ENCODE data around the gene AQP1.

DNA sequence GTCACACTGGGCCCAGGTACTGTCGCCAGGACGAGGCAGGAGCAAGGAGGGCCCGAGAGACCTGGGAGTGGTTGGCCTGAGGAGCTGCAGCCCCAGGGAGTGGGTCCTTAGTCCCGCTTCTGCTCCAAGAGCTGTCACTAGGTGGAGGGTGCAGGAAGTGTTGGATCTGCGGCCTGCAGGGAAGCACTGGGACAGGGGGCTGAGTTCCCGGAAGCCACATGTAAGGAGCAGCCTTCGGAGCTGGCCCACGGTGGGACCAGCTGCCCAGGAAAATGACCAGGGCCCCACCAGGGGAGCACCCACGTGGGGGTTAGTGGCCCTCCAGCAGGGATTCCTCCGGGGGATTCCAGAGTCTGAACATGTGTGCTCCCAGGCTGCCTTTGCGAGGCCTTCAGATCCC lies 9.2 kb upstream of the AQP1 start:
- no peak for TF ChIP-seq POLR2A (IDR thresholded peaks at IDR 0.05)
- TF ChIP-seq, protein P1, sequence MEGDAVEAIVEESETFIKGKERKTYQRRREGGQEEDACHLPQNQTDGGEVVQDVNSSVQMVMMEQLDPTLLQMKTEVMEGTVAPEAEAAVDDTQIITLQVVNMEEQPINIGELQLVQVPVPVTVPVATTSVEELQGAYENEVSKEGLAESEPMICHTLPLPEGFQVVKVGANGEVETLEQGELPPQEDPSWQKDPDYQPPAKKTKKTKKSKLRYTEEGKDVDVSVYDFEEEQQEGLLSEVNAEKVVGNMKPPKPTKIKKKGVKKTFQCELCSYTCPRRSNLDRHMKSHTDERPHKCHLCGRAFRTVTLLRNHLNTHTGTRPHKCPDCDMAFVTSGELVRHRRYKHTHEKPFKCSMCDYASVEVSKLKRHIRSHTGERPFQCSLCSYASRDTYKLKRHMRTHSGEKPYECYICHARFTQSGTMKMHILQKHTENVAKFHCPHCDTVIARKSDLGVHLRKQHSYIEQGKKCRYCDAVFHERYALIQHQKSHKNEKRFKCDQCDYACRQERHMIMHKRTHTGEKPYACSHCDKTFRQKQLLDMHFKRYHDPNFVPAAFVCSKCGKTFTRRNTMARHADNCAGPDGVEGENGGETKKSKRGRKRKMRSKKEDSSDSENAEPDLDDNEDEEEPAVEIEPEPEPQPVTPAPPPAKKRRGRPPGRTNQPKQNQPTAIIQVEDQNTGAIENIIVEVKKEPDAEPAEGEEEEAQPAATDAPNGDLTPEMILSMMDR (IDR thresholded peaks at IDR 0.05): no peak
- no peak for TF ChIP-seq POLR2AphosphoS5 (IDR thresholded peaks at IDR 0.05)
